ENCODE measurements around the gene KLF14.

Gene KLF14

GRCh38 chr7:130758429-130759056, 24.5 kb upstream of the KLF14 start:
- Histone ChIP-seq H3K27me3 (ENCODE audit: insufficient read depth, low read depth, severe bottlenecking) (no peaks in the 10 kb centered on the region), H3K36me3 (no peaks in the 10 kb centered on the region), H3K9me3 (ENCODE audit: severe bottlenecking) (no peaks in the 10 kb centered on the region), H3K27ac (no peak overlapping the region), H3K4me3 (ENCODE audit: low read depth, low read length) (no peak overlapping the region)
- no peak for TF ChIP-seq CTCF (IDR thresholded peaks at IDR 0.05; ENCODE audit: low read depth, low read length)
- DNase-seq, result no peak

- Histone ChIP-seq H3K27me3 (ENCODE audit: insufficient read depth, low read depth, severe bottlenecking) (no peaks in the 10 kb centered on the region), H3K4me3 (ENCODE audit: low read depth, low read length) (no peak overlapping the region), H3K27ac (no peak overlapping the region), H3K36me3 (no peaks in the 10 kb centered on the region), H3K9me3 (ENCODE audit: severe bottlenecking) (no peaks in the 10 kb centered on the region)
- TF ChIP-seq CTCF (IDR thresholded peaks at IDR 0.05; ENCODE audit: low read depth, low read length), result no peak
- DNase-seq, result no peak
Measured at GRCh38 chr7:130756316-130756715, 22.3 kb upstream of the KLF14 start.

- no peaks in the 10 kb centered on the region for H3K27me3 ChIP-seq (ENCODE audit: insufficient read depth, low read depth, severe bottlenecking)
- TF ChIP-seq CTCF (IDR thresholded peaks at IDR 0.05; ENCODE audit: low read depth, low read length), result no peak
- H3K27ac ChIP-seq, result no peak overlapping the region
- no peaks in the 10 kb centered on the region for H3K36me3 ChIP-seq
- no peak for DNase-seq
- H3K4me3 ChIP-seq (ENCODE audit: low read depth, low read length), result no peak overlapping the region
- H3K9me3 ChIP-seq (ENCODE audit: severe bottlenecking), result no peaks in the 10 kb centered on the region
Measured at GRCh38 chr7:130752424-130752823, 18.4 kb upstream of the KLF14 start.

GRCh38 chr7:130750755-130751154, 16.7 kb upstream of the KLF14 start:
- H3K9me3 ChIP-seq (ENCODE audit: severe bottlenecking), result no peaks in the 10 kb centered on the region
- no peak for DNase-seq
- H3K27ac ChIP-seq, result no peak overlapping the region
- no peaks in the 10 kb centered on the region for H3K36me3 ChIP-seq
- H3K4me3 ChIP-seq (ENCODE audit: low read depth, low read length), result no peak overlapping the region
- no peaks in the 10 kb centered on the region for H3K27me3 ChIP-seq (ENCODE audit: insufficient read depth, low read depth, severe bottlenecking)
- TF ChIP-seq CTCF (IDR thresholded peaks at IDR 0.05; ENCODE audit: low read depth, low read length), result no peak

GRCh38 chr7:130748531-130749389, 14.8 kb upstream of the KLF14 start:
- H3K27ac ChIP-seq, result no peak overlapping the region
- H3K27me3 ChIP-seq (ENCODE audit: insufficient read depth, low read depth, severe bottlenecking), result no peaks in the 10 kb centered on the region
- no peaks in the 10 kb centered on the region for H3K36me3 ChIP-seq
- H3K4me3 ChIP-seq (ENCODE audit: low read depth, low read length), result no peak overlapping the region
- H3K9me3 ChIP-seq (ENCODE audit: severe bottlenecking), result no peaks in the 10 kb centered on the region
- no peak for TF ChIP-seq CTCF (IDR thresholded peaks at IDR 0.05; ENCODE audit: low read depth, low read length)
- DNase-seq, result no peak

Measured in WERI-Rb-1 (cell line).